Lung microvascular endothelial cell (primary cell): ENCODE measurements around the gene TNK1. TPM values are rescaled to one million over a fixed set of nuclear protein-coding genes. Genes with fewer than 3 reads are reported as not detected.

Experiments
- DNase-seq, 2 donors: peaks; one replicate each; pipeline versions ENCODE4 v3.0.0 to v3.0.0-alpha.2; 2010; ENCODE audit warnings: low read depth in 2 of 2
- total RNA-seq: library from RNA; depleted of rRNA; stranded (reverse); fragments of >200 nt; gene quantifications from 2 replicates; pipeline ENCODE4 v1.2.1, GENCODE V29; 2014

The TNK1 gene
- total RNA-seq, 1 donor from 2014 or later: 1.8 TPM

GRCh38 chr17:7408863-7409262, 28.0 kb downstream of the TNK1 start:
- no peak for DNase-seq

GRCh38 chr17:7409716-7410115, 28.8 kb downstream of the TNK1 start:
- no peak for DNase-seq

GRCh38 chr17:7410634-7411426, 29.9 kb downstream of the TNK1 start:
- DNase-seq: no peak

- DNase-seq: no peak
Measured at GRCh38 chr17:7411427-7411750, 30.5 kb downstream of the TNK1 start.

GRCh38 chr17:7413346-7413985, 32.6 kb downstream of the TNK1 start:
- DNase-seq: no peak

- DNase-seq: no peak
Measured at GRCh38 chr17:7414837-7415236, 33.9 kb downstream of the TNK1 start.

- DNase-seq: no peak
Measured at GRCh38 chr17:7415784-7416183, 34.9 kb downstream of the TNK1 start.

GRCh38 chr17:7416323-7416722, 35.4 kb downstream of the TNK1 start:
- DNase-seq: no peak

GRCh38 chr17:7417056-7417655, 36.3 kb downstream of the TNK1 start:
- DNase-seq: no peak

- no peak for DNase-seq
Measured at GRCh38 chr17:7418472-7419152, 37.7 kb downstream of the TNK1 start.

- no peak for DNase-seq
Measured at GRCh38 chr17:7419819-7420610, 39.1 kb downstream of the TNK1 start, which contains the start of gene SPEM1. Gene SPEM1 (plus strand): TSS chr17:7420324. CDS start chr17:7420385, 61 bp downstream.

GRCh38 chr17:7421186-7421585, 40.3 kb downstream of the TNK1 start:
- DNase-seq: no peak

GRCh38 chr17:7423679-7424078, 42.8 kb downstream of the TNK1 start:
- no peak for DNase-seq

- no peak for DNase-seq
Measured at GRCh38 chr17:7425316-7425715, 44.4 kb downstream of the TNK1 start, which contains the start of gene SPEM2. Gene SPEM2 (plus strand): TSS chr17:7425616. CDS start chr17:7425689, 73 bp downstream.

- DNase-seq: no peak
Measured at GRCh38 chr17:7425756-7426155, 44.9 kb downstream of the TNK1 start.

GRCh38 chr17:7426203-7426863, 45.4 kb downstream of the TNK1 start:
- no peak for DNase-seq

GRCh38 chr17:7426896-7427489, 46.1 kb downstream of the TNK1 start:
- DNase-seq: no peak

GRCh38 chr17:7427549-7427948, 46.7 kb downstream of the TNK1 start:
- DNase-seq: no peak

GRCh38 chr17:7428557-7428956, 47.7 kb downstream of the TNK1 start, which contains the start of gene SPEM3:
Gene SPEM3 (plus strand): TSS chr17:7428857. CDS start chr17:7428903, 46 bp downstream.
- no peak for DNase-seq

- no peak for DNase-seq
Measured at GRCh38 chr17:7429722-7430121, 48.8 kb downstream of the TNK1 start.
